ENCODE data around the gene GLUD2. TPM values are rescaled to one million over a fixed set of nuclear protein-coding genes. Genes with fewer than 3 reads are reported as not detected.
"Not testable (repeated sequence)": the region's sequence is repeated elsewhere in the genome, so short reads cannot be mapped to it uniquely, and the experiment has no call there.

GLUD2 gene
- total RNA-seq (2014; rRNA removed; shearing (Covaris generic)): 1.4 and 1.7 TPM in 2 replicates

DNA sequence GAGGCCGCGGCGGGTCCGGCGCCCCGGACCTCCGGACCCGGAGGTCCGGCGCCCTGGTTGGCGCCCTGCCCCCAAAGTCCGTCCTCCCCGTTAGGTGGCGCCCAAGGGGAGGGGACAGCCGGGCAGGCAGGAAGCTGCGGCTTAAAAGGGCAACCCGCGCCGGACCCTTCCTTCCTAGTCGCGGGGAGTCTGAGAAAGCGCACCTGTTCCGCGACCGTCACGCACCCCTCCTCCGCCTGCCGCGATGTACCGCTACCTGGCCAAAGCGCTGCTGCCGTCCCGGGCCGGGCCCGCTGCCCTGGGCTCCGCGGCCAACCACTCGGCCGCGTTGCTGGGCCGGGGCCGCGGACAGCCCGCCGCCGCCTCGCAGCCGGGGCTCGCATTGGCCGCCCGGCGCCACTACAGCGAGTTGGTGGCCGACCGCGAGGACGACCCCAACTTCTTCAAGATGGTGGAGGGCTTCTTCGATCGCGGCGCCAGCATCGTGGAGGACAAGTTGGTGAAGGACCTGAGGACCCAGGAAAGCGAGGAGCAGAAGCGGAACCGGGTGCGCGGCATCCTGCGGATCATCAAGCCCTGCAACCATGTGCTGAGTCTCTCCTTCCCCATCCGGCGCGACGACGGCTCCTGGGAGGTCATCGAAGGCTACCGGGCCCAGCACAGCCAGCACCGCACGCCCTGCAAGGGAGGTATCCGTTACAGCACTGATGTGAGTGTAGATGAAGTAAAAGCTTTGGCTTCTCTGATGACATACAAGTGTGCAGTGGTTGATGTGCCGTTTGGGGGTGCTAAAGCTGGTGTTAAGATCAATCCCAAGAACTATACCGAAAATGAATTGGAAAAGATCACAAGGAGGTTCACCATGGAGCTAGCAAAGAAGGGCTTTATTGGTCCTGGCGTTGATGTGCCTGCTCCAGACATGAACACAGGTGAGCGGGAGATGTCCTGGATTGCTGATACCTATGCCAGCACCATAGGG is at the start of gene GLUD2:
Gene GLUD2, plus strand, starts transcription at position 170 of the 979 bp plus-strand sequence. Its CDS starts 75 bp downstream, at position 245.
- DNase-seq (ENCODE audit: low spot score); in situ Hi-C loops (cut with HindIII; ENCODE audit: low sequenced_read_pairs): not testable (repeated sequence)

DNA sequence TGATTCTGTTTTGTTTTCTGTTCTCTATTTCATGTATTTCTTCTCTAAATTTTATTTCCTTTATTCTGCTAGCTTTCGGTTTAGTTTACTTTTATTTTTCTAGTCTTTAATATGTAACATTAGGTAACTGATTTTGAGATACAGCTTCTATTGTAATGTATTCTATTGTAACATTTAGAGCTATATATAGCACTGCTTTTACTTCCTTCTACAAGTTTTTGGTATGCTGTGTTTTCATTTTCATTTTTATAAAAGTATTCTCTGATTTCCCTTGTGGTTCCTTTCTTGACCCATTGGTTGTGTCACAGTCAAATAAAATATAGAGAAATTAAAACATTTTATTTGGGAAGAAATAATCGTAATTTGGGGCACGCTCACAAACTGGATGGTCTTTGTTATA is 48.0 kb upstream of the GLUD2 start:
- in situ Hi-C loops (cut with HindIII; ENCODE audit: low sequenced_read_pairs): no loop called here

DNA sequence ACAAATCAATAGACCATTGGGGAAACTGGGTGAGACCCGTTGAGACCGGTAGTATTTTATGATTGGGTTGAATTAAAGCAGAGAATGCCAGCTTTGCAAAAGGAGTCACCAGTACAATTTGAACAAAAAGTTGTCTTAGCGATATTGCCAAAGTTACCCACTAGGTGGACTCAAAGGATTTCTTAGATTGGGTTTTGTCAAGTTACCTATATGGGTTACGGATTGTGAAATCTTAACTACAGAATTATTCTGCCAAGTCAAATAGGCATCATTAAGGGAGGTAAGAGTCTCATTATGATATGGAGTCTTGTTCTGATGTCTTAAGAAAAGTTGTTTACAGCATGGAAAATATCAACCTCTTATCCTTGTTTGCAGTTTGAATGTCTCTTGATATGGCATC is 46.8 kb upstream of the GLUD2 start:
- in situ Hi-C loops (cut with HindIII; ENCODE audit: low sequenced_read_pairs): no loop called here
- DNase-seq (ENCODE audit: low spot score): no peak

More for the DNA sequence above, 48.0 kb upstream of the GLUD2 start:
- no peak for DNase-seq (ENCODE audit: low spot score)

DNA sequence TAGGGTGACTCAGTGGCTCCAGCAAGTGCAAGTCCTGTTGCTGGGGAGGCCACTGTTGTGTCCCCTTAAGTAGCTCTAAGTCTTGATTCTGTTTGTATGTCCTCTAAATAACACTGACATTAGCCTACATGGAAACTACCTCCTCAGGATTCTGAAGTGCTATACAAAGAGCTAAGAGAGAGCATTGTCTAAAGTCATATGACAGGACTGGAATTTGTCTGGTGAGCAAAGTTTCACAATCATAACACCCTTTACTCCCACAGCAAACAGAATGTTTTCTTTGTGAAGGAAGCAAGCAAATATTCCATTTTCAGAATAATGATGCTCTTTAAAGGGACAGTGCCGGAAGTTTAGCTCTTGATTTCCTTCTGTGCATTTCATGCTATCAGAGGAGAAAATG is 38.5 kb upstream of the GLUD2 start:
- in situ Hi-C loops (cut with HindIII; ENCODE audit: low sequenced_read_pairs): no loop called here
- no peak for DNase-seq (ENCODE audit: low spot score)

DNA sequence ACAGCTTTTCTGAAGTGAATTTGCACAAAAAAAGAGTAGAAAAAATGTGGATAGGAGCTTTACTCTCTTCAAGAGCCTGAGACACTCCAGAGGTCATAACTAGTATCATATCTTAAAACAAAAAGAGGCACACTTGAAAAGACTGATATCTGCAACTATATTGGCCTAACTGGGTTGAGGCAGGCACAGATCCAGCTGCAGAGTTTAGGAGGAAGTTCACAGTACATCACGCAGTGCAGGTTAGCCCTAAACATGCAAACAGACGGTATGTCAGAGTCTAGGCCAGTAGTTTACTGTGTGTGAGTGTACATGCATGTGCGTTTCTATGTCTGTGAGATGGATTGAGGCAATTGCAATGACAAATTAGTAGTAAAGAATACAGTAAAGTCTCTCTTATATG is 37.6 kb upstream of the GLUD2 start:
- in situ Hi-C loops (cut with HindIII; ENCODE audit: low sequenced_read_pairs): no loop called here
- no peak for DNase-seq (ENCODE audit: low spot score)

DNA sequence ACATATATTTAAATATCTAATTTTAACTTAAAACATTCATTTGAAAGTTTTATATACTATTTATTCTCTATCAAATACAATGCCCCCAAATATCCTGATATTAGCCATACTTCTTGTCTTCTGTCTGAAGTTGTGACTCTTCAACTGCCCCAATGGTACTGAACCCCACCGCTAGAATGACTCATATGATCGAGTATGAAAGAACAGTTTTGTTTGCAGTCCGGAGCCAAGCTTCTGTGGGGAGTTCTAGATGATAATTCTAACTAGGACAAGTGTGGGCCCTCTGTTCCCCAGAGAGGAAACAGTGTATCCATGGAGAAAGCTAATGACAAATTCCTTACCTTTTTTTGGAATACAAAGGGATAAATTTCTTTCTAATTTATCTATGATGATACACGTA is 37.2 kb upstream of the GLUD2 start:
- in situ Hi-C loops (cut with HindIII; ENCODE audit: low sequenced_read_pairs): no loop called here

DNA sequence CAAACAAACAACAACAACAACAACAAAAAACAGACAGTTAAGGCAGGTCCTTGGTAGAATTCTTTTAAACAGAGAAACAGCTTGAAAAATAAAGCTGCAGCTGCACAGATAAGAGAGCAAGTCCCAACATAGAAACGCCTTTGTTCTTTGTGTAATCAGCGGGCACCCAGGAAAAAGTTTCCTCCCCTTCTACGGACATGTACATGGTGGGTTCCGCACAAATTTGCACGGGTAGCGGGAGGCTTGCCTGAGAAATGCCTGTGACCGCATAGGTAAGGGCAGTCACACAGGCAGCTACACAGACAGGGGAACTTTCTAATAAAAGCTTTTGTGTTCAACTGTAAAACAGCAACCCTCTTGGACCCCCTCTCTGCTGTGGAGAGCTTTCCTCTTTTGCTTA is 36.2 kb upstream of the GLUD2 start:
- no peak for DNase-seq (ENCODE audit: low spot score)
- in situ Hi-C loops (cut with HindIII; ENCODE audit: low sequenced_read_pairs): no loop called here

More for the DNA sequence above, 37.2 kb upstream of the GLUD2 start:
- no peak for DNase-seq (ENCODE audit: low spot score)

DNA sequence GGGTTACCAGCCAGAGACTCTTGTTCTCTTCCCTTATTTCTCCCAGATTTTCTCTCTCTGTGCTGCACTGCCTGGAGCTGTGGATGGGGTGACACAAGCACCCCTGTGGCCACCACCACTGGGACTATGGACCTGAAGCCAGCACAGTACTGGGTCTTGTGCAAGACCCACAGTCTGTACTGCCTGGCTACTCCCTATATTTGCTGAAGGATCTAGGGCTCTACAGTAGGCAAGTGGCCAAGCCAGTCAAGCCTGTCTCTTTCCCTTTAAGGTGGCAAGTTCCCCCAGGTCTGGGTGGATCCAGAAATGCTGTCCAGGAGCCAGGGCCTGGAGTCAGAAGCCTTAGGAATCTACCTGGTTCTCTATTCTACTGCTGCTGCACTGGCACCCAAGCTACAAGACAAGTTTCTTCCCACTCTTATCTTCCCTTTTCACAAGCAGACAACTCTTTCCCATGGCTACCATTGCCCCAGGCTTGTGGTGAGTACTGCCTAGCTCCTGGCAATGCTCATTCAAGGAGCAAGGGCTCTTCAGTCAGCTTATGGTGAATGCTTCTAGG is 33.4 kb upstream of the GLUD2 start:
- DNase-seq (ENCODE audit: low spot score): no peak
- in situ Hi-C loops (cut with HindIII; ENCODE audit: low sequenced_read_pairs): no loop called here

DNA sequence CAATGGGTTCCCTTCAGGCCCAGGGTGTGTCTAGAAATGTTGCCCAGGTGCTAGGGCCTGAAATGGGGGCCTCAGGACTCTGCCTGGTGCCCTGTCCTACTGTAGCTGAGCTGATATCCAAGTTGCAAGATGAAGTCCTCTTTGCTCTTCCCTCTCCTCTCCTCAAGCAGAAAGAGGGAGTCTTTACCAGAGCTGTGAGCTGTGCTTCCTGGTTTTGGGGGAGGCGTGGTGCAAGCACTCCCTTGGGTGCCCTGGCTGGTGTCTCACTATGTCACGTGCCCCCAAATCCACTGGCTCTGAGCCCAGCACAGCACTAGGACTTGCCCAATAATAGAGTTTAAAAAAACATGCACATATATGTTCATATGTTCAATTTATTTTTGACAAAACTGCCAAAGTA is 32.6 kb upstream of the GLUD2 start:
- DNase-seq (ENCODE audit: low spot score): no peak
- in situ Hi-C loops (cut with HindIII; ENCODE audit: low sequenced_read_pairs): no loop called here

DNA sequence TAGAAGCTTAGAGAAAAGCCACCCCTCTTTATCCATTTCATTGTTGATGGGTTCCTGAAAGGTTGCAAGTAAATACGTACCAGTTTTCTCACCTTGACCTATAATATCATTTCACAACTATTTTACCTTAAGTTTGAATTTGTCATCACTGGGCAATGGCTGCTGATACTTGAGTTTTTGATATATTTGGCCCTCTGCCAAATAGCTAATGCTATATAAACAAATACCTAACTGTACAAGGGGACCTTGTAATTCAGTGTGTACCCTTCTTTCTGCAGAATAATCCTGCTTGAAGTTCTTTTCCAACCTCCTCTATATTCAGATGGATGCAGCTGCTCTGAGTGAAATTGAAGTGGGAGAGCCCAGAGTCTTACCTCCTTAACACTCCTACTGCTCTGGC is 19.0 kb upstream of the GLUD2 start:
- in situ Hi-C loops (cut with HindIII; ENCODE audit: low sequenced_read_pairs): no loop called here
- DNase-seq (ENCODE audit: low spot score): no peak

DNA sequence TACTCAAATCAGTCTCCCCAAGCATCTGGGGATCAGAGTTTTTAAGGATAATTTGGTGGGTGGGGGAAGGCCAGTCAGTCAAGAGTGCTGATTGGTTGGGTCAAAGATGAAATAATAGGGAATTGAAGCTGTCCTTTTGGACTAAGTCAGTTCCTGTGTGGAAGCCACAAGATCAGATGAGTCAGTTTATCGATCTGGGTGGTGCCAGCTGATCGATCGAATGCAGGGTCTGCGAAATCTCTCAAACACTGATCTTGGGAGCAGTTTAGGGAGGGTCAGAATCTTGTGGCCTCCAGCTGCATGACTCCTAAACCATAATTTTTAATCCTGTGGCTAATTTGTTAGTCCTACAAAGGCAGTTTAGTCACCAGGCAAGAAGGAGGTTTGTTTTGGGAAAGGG is 17.3 kb upstream of the GLUD2 start:
- in situ Hi-C loops (cut with HindIII; ENCODE audit: low sequenced_read_pairs): no loop called here
- no peak for DNase-seq (ENCODE audit: low spot score)

DNA sequence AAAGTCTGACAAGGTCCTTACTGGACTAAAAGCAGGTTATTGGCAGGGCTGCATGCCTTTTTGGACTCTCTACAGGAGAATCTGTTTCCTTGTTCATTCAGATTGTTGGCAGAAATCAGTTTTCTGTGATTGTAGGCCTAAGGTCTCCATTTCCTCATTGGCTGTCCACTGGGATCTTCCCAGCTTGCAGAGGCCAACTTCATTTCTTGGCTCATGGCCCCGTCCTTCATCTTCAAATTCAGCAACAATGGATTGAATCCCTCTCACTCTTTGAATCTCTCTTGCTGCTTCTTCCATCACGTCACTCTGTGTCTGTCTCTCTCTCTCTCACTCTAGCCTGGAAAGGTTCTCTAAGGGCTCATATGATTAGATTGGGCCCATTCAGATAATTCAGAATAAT is 14.9 kb upstream of the GLUD2 start:
- in situ Hi-C loops (cut with HindIII; ENCODE audit: low sequenced_read_pairs): no loop called here
- no peak for DNase-seq (ENCODE audit: low spot score)

DNA sequence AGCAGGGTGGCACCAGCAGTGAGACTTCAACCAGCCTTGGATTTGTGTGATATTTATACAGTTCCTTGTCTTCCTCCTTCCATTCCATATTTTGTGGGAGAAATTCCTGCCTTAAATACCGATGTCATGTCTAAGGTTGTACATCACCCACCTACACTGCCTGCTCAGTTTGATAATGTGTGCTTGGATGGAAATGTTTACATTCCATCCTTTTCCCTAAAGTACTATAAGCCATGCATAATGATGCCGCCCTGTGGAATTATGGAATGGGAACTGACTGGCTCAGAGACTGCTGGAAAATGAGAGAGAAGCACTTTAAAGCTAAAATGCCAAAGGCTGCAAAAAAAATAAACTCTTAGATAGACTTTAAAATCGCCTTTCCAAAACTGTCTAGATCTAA is 11.3 kb upstream of the GLUD2 start:
- in situ Hi-C loops (cut with HindIII; ENCODE audit: low sequenced_read_pairs): no loop called here
- no peak for DNase-seq (ENCODE audit: low spot score)

DNA sequence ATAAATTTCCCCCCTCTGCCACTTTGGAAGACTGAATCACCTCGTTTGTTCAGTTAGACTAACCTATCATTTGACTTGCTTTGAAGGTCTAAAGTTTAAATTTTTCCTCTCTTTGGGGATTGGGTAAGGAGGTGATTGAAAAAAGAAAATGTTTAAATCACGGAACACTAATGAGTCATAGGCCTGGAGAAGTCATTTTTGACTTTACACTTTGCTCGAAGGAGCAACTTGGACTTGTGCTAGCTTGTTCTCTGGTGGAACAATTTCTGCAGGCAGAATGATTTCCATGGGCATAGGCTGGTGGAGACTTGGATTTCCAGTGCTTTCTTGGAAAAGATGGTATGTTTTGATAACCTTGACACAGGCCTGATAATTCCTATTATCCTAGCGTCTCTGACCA is 10.5 kb upstream of the GLUD2 start:
- in situ Hi-C loops (cut with HindIII; ENCODE audit: low sequenced_read_pairs): no loop called here
- DNase-seq (ENCODE audit: low spot score): no peak

DNA sequence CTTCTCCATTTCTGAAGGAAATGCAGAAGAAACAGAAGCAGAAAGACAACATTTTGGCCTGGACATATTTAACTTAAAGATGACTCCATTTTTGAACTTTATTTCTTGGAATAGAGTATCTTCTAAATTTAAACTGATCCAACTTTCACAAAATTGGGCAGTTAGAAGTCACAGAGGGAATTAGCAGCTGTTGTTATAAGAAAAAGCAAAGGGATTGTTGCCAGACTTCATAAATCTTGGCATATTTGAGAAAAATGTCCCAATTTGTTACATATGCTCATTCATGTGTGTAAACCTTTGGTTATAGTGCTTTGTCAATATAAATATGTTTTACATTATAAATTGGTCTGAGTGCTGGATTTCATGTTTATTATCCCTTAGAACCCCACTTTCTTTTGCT is 3.4 kb downstream of the GLUD2 start:
- DNase-seq (ENCODE audit: low spot score): no peak
- in situ Hi-C loops (cut with HindIII; ENCODE audit: low sequenced_read_pairs): no loop called here

DNA sequence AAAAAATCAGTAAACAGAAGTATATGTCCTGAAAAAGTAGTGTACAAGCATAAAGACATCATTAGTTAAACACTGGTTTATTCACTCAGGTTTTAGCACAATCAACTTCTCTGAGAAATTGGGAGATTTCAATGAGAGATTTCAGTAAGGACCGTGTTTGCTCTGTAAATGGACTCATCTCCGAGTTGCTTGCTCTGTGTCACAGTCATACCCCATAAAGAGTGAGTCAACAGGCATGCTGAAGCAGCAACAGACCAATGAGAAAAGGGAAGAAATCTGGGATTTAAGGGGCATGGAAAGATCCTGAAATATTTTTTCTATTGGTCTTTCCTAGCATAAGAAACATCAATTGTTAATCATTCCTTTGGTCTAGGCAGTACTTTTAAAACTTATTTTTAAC is 4.7 kb downstream of the GLUD2 start:
- in situ Hi-C loops (cut with HindIII; ENCODE audit: low sequenced_read_pairs): no loop called here
- DNase-seq (ENCODE audit: low spot score): no peak

DNA sequence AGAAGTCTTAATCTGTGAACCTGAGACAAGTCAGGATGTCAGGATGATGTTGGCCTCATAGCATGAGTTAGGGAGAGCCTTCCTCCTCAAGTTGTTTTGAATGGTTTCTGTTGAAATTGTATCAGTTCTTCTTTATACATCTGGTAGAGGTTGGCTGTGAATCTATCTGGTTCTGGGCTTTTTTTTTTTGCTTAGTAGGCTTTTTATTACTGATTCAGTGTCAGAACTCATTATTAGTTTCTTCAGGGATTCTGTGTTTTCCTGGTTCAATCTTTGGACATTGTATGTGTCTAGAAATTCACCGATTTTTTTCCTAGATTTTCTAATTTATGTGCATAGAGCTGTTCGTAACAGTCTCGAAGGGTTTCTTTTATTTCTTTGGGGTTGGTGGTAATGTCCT is 14.9 kb downstream of the GLUD2 start:
- DNase-seq (ENCODE audit: low spot score): no peak
- in situ Hi-C loops (cut with HindIII; ENCODE audit: low sequenced_read_pairs): no loop called here

DNA sequence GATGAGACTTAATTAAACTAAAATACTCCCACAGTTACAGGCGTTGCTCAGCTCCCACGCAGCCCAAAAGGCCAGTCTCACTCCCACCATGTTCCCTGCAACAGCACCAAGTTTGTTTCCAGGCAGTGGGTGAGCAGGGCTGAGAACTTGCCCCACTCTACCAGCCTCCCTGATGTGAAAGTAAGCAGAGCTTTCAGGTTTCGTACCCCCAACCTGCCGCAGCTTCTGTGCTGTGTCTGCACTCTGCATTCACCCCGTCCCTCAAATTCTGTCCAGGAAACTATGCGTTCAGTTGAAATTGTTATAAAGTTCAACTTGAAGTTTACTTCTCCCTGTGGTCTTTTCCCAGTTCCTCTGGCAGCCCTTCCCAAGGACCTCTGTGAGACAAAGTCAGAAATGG is 17.2 kb downstream of the GLUD2 start:
- DNase-seq (ENCODE audit: low spot score): no peak
- in situ Hi-C loops (cut with HindIII; ENCODE audit: low sequenced_read_pairs): no loop called here

DNA sequence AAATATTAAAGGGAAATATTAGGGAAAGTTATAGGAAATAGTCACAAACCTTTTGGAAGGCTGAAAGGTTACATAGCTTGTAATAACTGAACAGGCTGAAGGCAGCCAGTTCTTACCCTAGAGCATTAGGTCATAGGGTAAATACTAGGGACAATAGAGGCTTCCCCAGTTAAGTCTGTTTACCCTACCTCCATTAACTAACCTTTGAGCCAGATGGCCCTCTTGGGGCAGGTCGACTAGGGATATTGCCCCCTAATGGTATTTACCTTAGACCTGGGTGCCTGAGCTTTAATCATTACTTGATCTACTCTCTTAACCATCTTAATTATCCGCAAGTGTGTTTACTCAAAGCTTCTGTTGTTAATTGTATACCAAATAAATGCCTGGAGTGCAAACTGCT is 36.8 kb downstream of the GLUD2 start:
- in situ Hi-C loops (cut with HindIII; ENCODE audit: low sequenced_read_pairs); DNase-seq (ENCODE audit: low spot score): not testable (repeated sequence)

DNA sequence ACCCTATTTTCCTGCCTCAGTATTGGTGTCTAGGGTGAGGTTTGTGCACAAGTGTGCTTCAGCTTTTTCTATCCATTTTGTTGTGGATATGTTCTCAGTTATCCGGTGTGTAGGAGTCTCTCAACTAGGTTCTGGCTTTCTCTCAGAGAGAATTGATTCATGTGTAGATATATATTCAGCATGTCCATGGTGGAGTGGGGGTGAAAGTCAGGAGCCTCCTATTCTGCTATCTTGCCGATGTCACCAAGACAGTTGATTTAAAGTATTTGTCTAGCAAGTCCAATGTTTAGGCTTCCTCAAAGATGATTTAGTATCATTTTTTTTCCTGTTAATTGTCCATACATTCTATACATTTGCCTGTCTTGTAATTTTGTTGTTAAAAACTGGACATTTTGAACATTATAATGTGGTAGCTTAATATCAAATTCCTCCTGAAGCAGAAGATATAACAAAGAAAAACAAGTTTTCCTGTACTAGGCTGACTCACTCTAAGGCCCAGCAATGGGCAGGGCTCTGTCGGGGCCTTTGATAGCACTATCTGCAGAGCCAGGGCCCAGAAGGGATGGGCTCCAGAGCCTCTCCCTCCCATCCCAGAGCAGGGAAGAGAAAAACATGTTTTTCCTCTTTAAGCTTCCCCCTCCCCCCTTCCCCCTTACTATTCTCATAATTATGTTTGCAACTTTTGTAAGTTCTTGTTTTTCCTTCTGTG is 37.6 kb downstream of the GLUD2 start:
- DNase-seq (ENCODE audit: low spot score): no peak
- in situ Hi-C loops (cut with HindIII; ENCODE audit: low sequenced_read_pairs): no loop called here

All from G401 (cell line).